ENCODE results near the gene CIT.

GRCh38 chr12:119665164-119665929 is 211.8 kb downstream of the CIT start:
- TF ChIP-seq POLR2A (IDR thresholded peaks at IDR 0.05) (no peak), CTCF (IDR thresholded peaks at IDR 0.05) (no peak), POLR2AphosphoS5 (IDR thresholded peaks at IDR 0.05; ENCODE audit: insufficient read depth in 1 of 2, low read depth in 1 of 2) (no peak)

Data from vagina (tissue), 2 donors.